OCI-LY7 (cell line): ENCODE measurements around the gene CRP. TPM values are rescaled to one million over a fixed set of nuclear protein-coding genes. Genes with fewer than 3 reads are reported as not detected.

Source experiments
- Bru-seq: library from RNA; stranded (reverse); fragments of 400-500 nt; gene quantifications from one replicate; lab custom pipeline; 2021; lab: Mats Ljungman, UMichigan
- BruChase-seq, 2 experiments: library from RNA; stranded (reverse); fragments of 400-500 nt; gene quantifications; one replicate each; lab custom pipeline; 2021; lab: Mats Ljungman, UMichigan
- BruUV-seq: library from RNA; stranded (reverse); fragments of 400-500 nt; replicated peaks from 2 replicates; lab custom pipeline; 2021; lab: Mats Ljungman, UMichigan
- CTCF ChIA-PET: fragments of 300-600 bp; sonication (Branson Sonifier 250); formaldehyde crosslinking; loops from one replicate; lab custom pipeline; 2022; ENCODE audit warnings: antibody characterized with exemption; ENCODE audit not compliant: unreplicated experiment; lab: Charles Lee
- POLR2A ChIA-PET: fragments of 300-600 bp; sonication (Branson Sonifier 250); formaldehyde crosslinking; loops from one replicate; lab custom pipeline; 2022; ENCODE audit warnings: antibody characterized with exemption; lab: Charles Lee
- DNase-seq: peaks from one replicate; pipeline ENCODE4 v3.0.0-alpha.2; 2015; ENCODE audit warnings: low spot score
- H2AFZ ChIP-seq: fragments of 200-600 bp; sonication (generic), shearing (Covaris generic); 2 replicates; pipeline ENCODE4 v1.6.1; 2014; ENCODE audit warnings: mild to moderate bottlenecking, antibody characterized with exemption, low read length, moderate library complexity
- H3K27ac ChIP-seq: fragments of 200-600 bp; sonication (generic); 2 replicates; pipeline ENCODE4 v1.5.1; 2014; ENCODE audit warnings: mixed run types, low read depth, mild to moderate bottlenecking, moderate library complexity, low read length, inconsistent platforms; ENCODE audit not compliant: poor library complexity, severe bottlenecking
- H3K36me3 ChIP-seq: fragments of 200-600 bp; sonication (generic); 2 replicates; pipeline ENCODE4 v1.6.1; 2014; ENCODE audit warnings: mild to moderate bottlenecking, antibody characterized with exemption, low read length, moderate library complexity, mixed read lengths; ENCODE audit not compliant: insufficient read depth
- H3K4me1 ChIP-seq: fragments of 200-600 bp; sonication (generic); 2 replicates; pipeline ENCODE4 v1.5.1; 2014; ENCODE audit warnings: mild to moderate bottlenecking, low read length; ENCODE audit not compliant: insufficient read depth, poor library complexity, severe bottlenecking
- H3K4me2 ChIP-seq: fragments of 200-600 bp; sonication (generic); 2 replicates; pipeline ENCODE4 v1.6.1; 2014; ENCODE audit warnings: mild to moderate bottlenecking, low read length
- H3K4me3 ChIP-seq: fragments of 200-600 bp; sonication (generic); 2 replicates; pipeline ENCODE4 v1.5.1; 2014; ENCODE audit warnings: mild to moderate bottlenecking, low read depth, low read length; ENCODE audit not compliant: poor library complexity, severe bottlenecking
- H3K79me2 ChIP-seq: fragments of 200-600 bp; sonication (generic); 2 replicates; pipeline ENCODE4 v1.6.1; 2016; ENCODE audit warnings: low read depth, mild to moderate bottlenecking, low read length, moderate library complexity, mixed read lengths; ENCODE audit not compliant: insufficient read depth
- H3K9me2 ChIP-seq: fragments of 200-600 bp; sonication (generic); 2 replicates; pipeline ENCODE4 v1.6.1; 2016; ENCODE audit warnings: mild to moderate bottlenecking, low read length, mixed read lengths; ENCODE audit not compliant: insufficient read depth
- H3K9me3 ChIP-seq: fragments of 200-600 bp; sonication (generic); 2 replicates; pipeline ENCODE4 v1.6.1; 2014; ENCODE audit warnings: mild to moderate bottlenecking, mixed run types, low read length, mixed read lengths
- H4K20me1 ChIP-seq: fragments of 200-600 bp; sonication (generic); 2 replicates; pipeline ENCODE4 v1.6.1; 2014; ENCODE audit warnings: mild to moderate bottlenecking, antibody characterized with exemption, low read length, moderate library complexity, mixed read lengths; ENCODE audit not compliant: insufficient read depth
- EZH2phosphoT487 ChIP-seq: fragments of 200-600 bp; sonication (generic); IDR thresholded peaks from 2 replicates; pipeline ENCODE4 v1.6.1; 2018; ENCODE audit warnings: low read depth, borderline replicate concordance, mild to moderate bottlenecking, mixed run types, antibody characterized with exemption, low read length, moderate library complexity, mixed read lengths
- intact Hi-C: fragments of 100-400 bp; cut with micrococcal nuclease; formaldehyde crosslinking; loops from one replicate; pipeline ENCODE4 v1.10.0; 2022; ENCODE audit not compliant: unreplicated experiment
- long read RNA-seq: library from polyadenylated mRNA; stranded (forward); transcript quantifications from one replicate; pipeline ENCODE4 v2.0.0, GENCODE V29; 2022
- total RNA-seq, 2 experiments: library from RNA; depleted of rRNA in 1 of 2; stranded (reverse); fragments of >200 nt in 1 of 2; shearing (Covaris generic) in 1 of 2; gene quantifications; 2 replicates each; pipeline ENCODE4 v1.2.3, GENCODE V29; 2014 to 2022
- TF ChIP-seq, protein P1 (sequence below): fragments of 200-600 bp; sonication (generic); conservative IDR thresholded peaks from 2 replicates; pipeline ENCODE4 v1.5.1; 2014; ENCODE audit warnings: mild to moderate bottlenecking, antibody characterized with exemption, low read length, moderate library complexity, mixed read lengths

Gene CRP, protein sequence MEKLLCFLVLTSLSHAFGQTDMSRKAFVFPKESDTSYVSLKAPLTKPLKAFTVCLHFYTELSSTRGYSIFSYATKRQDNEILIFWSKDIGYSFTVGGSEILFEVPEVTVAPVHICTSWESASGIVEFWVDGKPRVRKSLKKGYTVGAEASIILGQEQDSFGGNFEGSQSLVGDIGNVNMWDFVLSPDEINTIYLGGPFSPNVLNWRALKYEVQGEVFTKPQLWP
- total RNA-seq (2014; rRNA removed; shearing (Covaris generic)) (not detected in 2 replicates), total RNA-seq (2022) (not detected in 2 replicates), Bru-seq, nascent RNA (not detected), BruChase-seq, experiment 1, labeled RNA remaining after a 6-hour chase (not detected), BruChase-seq, experiment 2, labeled RNA remaining after a 2-hour chase (not detected)
- long read RNA-seq = 0 reads

DNA sequence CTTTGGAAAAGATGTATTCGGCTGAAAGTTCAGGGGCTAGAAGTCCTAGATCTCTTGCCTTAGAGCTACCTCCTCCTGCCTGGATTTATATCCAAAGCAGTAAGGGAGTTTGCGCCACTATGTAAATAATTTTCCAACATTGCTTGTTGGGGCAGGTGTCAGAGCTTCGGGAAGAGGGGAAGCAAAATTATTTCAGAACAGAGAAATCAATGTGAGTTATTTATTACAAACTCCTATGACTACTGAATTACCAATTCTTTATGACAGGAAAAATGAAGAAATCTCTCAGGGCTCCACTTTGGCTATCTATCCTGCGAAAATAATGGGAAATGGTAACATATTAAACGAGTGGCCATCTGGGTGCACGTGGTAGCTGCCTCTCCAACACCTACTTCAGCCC, at the start of gene CRP:
Gene CRP, minus strand, starts transcription at position 61 of the 400 bp plus-strand sequence. CDS start 104 bp downstream, outside the sequence.
- POLR2A ChIA-PET = interaction anchor here (0.7 kb wide), 2 partner anchors 88 to 186 kb away, joined by 4 read pairs; no protein-coding TSS in a partner anchor
- DNase-seq = no peak
- no peaks in the 10 kb centered on the region for H3K4me1 ChIP-seq
- no peaks in the 10 kb centered on the region for H3K9me2 ChIP-seq
- no peaks in the 10 kb centered on the region for H3K36me3 ChIP-seq
- no peak within 1 kb of the TSS for H2AFZ ChIP-seq
- TF ChIP-seq EZH2phosphoT487 = no peak
- TF ChIP-seq, protein P1, sequence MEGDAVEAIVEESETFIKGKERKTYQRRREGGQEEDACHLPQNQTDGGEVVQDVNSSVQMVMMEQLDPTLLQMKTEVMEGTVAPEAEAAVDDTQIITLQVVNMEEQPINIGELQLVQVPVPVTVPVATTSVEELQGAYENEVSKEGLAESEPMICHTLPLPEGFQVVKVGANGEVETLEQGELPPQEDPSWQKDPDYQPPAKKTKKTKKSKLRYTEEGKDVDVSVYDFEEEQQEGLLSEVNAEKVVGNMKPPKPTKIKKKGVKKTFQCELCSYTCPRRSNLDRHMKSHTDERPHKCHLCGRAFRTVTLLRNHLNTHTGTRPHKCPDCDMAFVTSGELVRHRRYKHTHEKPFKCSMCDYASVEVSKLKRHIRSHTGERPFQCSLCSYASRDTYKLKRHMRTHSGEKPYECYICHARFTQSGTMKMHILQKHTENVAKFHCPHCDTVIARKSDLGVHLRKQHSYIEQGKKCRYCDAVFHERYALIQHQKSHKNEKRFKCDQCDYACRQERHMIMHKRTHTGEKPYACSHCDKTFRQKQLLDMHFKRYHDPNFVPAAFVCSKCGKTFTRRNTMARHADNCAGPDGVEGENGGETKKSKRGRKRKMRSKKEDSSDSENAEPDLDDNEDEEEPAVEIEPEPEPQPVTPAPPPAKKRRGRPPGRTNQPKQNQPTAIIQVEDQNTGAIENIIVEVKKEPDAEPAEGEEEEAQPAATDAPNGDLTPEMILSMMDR = no peak
- no peak within 1 kb of the TSS for H3K27ac ChIP-seq
- BruUV-seq = no TSS peak
- intact Hi-C loops = no loop called here
- H3K79me2 ChIP-seq = no peaks in the 10 kb centered on the region
- H3K4me3 ChIP-seq = no peak within 1 kb of the TSS
- H4K20me1 ChIP-seq = no peaks in the 10 kb centered on the region
- no peaks in the 10 kb centered on the region for H3K9me3 ChIP-seq
- H3K4me2 ChIP-seq = no peak within 1 kb of the TSS
- CTCF ChIA-PET = no interaction called here

DNA sequence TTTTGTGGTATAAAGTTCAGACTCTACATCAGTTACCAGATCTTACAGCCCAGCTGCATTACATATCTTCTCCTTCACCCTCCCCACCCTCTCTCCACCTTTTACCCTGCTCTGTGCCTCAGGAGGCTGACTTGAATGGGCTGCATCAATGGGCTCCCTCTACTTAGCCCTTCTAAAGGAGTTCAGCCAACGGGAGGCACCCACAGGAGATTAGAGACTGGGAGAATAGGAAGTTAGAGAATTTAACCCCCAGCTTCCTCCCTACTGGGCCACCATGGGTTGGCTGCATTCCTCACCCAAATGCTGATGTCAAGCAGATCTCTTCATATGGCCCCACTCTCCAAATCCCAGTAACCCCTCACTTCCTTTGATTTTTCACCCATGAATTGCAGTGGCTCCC, 49.3 kb upstream of the CRP start:
- no peak overlapping the region for H2AFZ ChIP-seq
- no peaks in the 10 kb centered on the region for H3K36me3 ChIP-seq
- H3K4me1 ChIP-seq = no peaks in the 10 kb centered on the region
- no TSS peak for BruUV-seq
- CTCF ChIA-PET = no interaction called here
- no peak overlapping the region for H3K4me3 ChIP-seq
- H3K9me2 ChIP-seq = no peaks in the 10 kb centered on the region
- H3K27ac ChIP-seq = no peak overlapping the region
- TF ChIP-seq, protein P1 = no peak
- TF ChIP-seq EZH2phosphoT487 = no peak
- no peak overlapping the region for H3K4me2 ChIP-seq
- no peaks in the 10 kb centered on the region for H3K79me2 ChIP-seq
- POLR2A ChIA-PET = no interaction called here
- H4K20me1 ChIP-seq = no peaks in the 10 kb centered on the region
- intact Hi-C loops = no loop called here
- no peak for DNase-seq
- no peaks in the 10 kb centered on the region for H3K9me3 ChIP-seq

DNA sequence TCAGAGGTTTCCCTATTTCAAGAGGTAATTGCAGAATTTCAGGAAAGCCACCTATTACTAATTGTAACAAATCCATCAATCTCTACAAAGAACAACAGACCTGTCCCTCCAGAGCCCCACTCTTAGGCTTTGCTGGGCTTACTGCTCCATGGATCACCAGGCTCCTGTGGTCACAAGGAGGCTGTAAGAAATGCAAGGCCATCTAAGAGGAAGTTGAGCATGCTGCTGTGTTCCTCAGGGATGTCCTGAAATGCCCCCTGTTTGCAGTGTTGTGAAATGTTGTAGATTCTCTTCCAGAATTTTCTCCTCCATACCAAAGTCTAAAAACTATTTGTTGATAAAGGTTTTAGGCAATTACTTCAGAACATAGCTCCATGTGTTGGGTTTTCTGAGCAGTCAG, 42.0 kb upstream of the CRP start:
- TF ChIP-seq, protein P1 = no peak
- no peak for TF ChIP-seq EZH2phosphoT487
- H3K79me2 ChIP-seq = no peaks in the 10 kb centered on the region
- no peaks in the 10 kb centered on the region for H3K9me2 ChIP-seq
- no peaks in the 10 kb centered on the region for H3K36me3 ChIP-seq
- H3K4me1 ChIP-seq = no peaks in the 10 kb centered on the region
- no peaks in the 10 kb centered on the region for H3K9me3 ChIP-seq
- CTCF ChIA-PET = no interaction called here
- H3K4me2 ChIP-seq = no peak overlapping the region
- H2AFZ ChIP-seq = no peak overlapping the region
- H3K4me3 ChIP-seq = no peak overlapping the region
- H4K20me1 ChIP-seq = no peaks in the 10 kb centered on the region
- BruUV-seq = no TSS peak
- POLR2A ChIA-PET = interaction anchor here (0.7 to 1.0 kb wide), 2 partner anchors 27 to 47 kb away, joined by 3 read pairs; no protein-coding TSS in a partner anchor
- DNase-seq = no peak
- intact Hi-C loops = no loop called here
- H3K27ac ChIP-seq = no peak overlapping the region
